ENCODE measurements around the gene C6orf120. TPM values are rescaled to one million over a fixed set of nuclear protein-coding genes. Genes with fewer than 3 reads are reported as not detected.

Gene C6orf120
- total RNA-seq, 1 donor, result 57.1 TPM

- DNase-seq (ENCODE audit: low read depth), result no peak
- TF ChIP-seq CTCF (IDR thresholded peaks at IDR 0.05; ENCODE audit: insufficient read depth, low read length), result no peak
- no peak overlapping the region for H3K4me3 ChIP-seq (ENCODE audit: low read depth, low read length)
These were observed 36.6 kb upstream of the C6orf120 start for GRCh38 chr6:169665289-169665688.

- no peak for TF ChIP-seq CTCF (IDR thresholded peaks at IDR 0.05; ENCODE audit: insufficient read depth, low read length)
- H3K4me3 ChIP-seq (ENCODE audit: low read depth, low read length), result no peak overlapping the region
- DNase-seq (ENCODE audit: low read depth), result no peak
These were observed 35.5 kb upstream of the C6orf120 start for GRCh38 chr6:169666441-169666840.

- no peak overlapping the region for H3K4me3 ChIP-seq (ENCODE audit: low read depth, low read length)
- no peak for DNase-seq (ENCODE audit: low read depth)
- no peak for TF ChIP-seq CTCF (IDR thresholded peaks at IDR 0.05; ENCODE audit: insufficient read depth, low read length)
These were observed 34.2 kb upstream of the C6orf120 start for GRCh38 chr6:169667716-169668115.

GRCh38 chr6:169668203-169668847 lies 33.6 kb upstream of the C6orf120 start:
- TF ChIP-seq CTCF (IDR thresholded peaks at IDR 0.05; ENCODE audit: insufficient read depth, low read length), result no peak
- no peak for DNase-seq (ENCODE audit: low read depth)
- no peak overlapping the region for H3K4me3 ChIP-seq (ENCODE audit: low read depth, low read length)

- DNase-seq (ENCODE audit: low read depth), result no peak
- TF ChIP-seq CTCF (IDR thresholded peaks at IDR 0.05; ENCODE audit: insufficient read depth, low read length), result no peak
- no peak overlapping the region for H3K4me3 ChIP-seq (ENCODE audit: low read depth, low read length)
These were observed 32.8 kb upstream of the C6orf120 start for GRCh38 chr6:169669147-169669546.

GRCh38 chr6:169669889-169670288 lies 32.0 kb upstream of the C6orf120 start:
- TF ChIP-seq CTCF (IDR thresholded peaks at IDR 0.05; ENCODE audit: insufficient read depth, low read length), result no peak
- no peak overlapping the region for H3K4me3 ChIP-seq (ENCODE audit: low read depth, low read length)
- DNase-seq (ENCODE audit: low read depth), result no peak

- TF ChIP-seq CTCF (IDR thresholded peaks at IDR 0.05; ENCODE audit: insufficient read depth, low read length), result no peak
- DNase-seq (ENCODE audit: low read depth), result no peak
- no peak overlapping the region for H3K4me3 ChIP-seq (ENCODE audit: low read depth, low read length)
These were observed 30.4 kb upstream of the C6orf120 start for GRCh38 chr6:169671563-169671962.
